ENCODE data around the gene TPM2. TPM values are rescaled to one million over a fixed set of nuclear protein-coding genes. Genes with fewer than 3 reads are reported as not detected.

Gene TPM2
- total and polyA plus RNA-seq, 10 of the 15 experiments (the other 5 are each of a cell fraction or from before 2014, with no cell fraction given), result 0.11 to 9.3 (median 1.1) TPM

GRCh38 chr9:35685506-35685905 lies 4.2 kb downstream of the TPM2 start:
- WGBS (ENCODE audit: insufficient coverage, insufficient replicate concordance, low lambda C conversion rate, missing lambda C conversion rate), result 45% methylated on average over 12 of the region's 13 CpGs
- Histone ChIP-seq H3K4me2 (ENCODE audit: control insufficient read depth, insufficient read depth) (no peak overlapping the region), H4K20me1 (ENCODE audit: control insufficient read depth, insufficient read depth) (no peaks in the 10 kb centered on the region), H3K9me3 (replicated peaks; ENCODE audit: control insufficient read depth, insufficient read depth, low read length) (no peaks in the 10 kb centered on the region), H3K4me1 (ENCODE audit: control insufficient read depth, insufficient read depth, low read length) (peaks cover 2% of the 10 kb centered on the region), H3K27me3 (replicated peaks in 1 of 2; ENCODE audit: control insufficient read depth in 2 of 2, insufficient read depth in 2 of 2, low read length in 1 of 2) (no peaks in the 10 kb centered on the region; a peak in 1 of 4 replicates), H3K36me3 (ENCODE audit: control insufficient read depth in 2 of 2, insufficient read depth in 2 of 2, low read length in 1 of 2) (no peaks in the 10 kb centered on the region), H2AFZ (ENCODE audit: control insufficient read depth, low read depth, low read length) (no peak overlapping the region), H3K9ac (ENCODE audit: control insufficient read depth, insufficient read depth, low read length) (no peak overlapping the region), H3K4me3 (no peak overlapping the region), H3K27ac (ENCODE audit: control insufficient read depth, insufficient read depth) (no peak overlapping the region), H3K79me2 (ENCODE audit: control insufficient read depth, insufficient read depth, low read length) (no peaks in the 10 kb centered on the region; the same call in 1 of the 2 replicates)
- no TSS peak for BruUV-seq (replicated peaks)
- TF ChIP-seq MYC (IDR thresholded peaks at IDR 0.05; ENCODE audit: insufficient read depth, insufficient read length, insufficient replicate concordance, low read length, severe bottlenecking) (no peak), YBX1 (IDR thresholded peaks at IDR 0.05) (no peak), USF1 (IDR thresholded peaks at IDR 0.05; ENCODE audit: borderline replicate concordance, extremely low read length, insufficient read depth, low read depth, low read length) (no peak), MEF2B (IDR thresholded peaks at IDR 0.05; ENCODE audit: partially characterized antibody, poor library complexity, severe bottlenecking) (no peak), HCFC1 (IDR thresholded peaks at IDR 0.05; ENCODE audit: low read length) (no peak), PAX5 (IDR thresholded peaks at IDR 0.05; ENCODE audit: borderline replicate concordance, low read depth, low read length) (no peak), DPF2 (IDR thresholded peaks at IDR 0.05) (no peak), NR2F1 (conservative IDR thresholded peaks at IDR 0.05) (no peak), TAF1 (IDR thresholded peaks at IDR 0.05; ENCODE audit: borderline replicate concordance, low read depth, low read length) (no peak), NFIC (IDR thresholded peaks at IDR 0.05; ENCODE audit: low read depth, low read length) (no peak)
- TF ChIP-seq, protein P1, sequence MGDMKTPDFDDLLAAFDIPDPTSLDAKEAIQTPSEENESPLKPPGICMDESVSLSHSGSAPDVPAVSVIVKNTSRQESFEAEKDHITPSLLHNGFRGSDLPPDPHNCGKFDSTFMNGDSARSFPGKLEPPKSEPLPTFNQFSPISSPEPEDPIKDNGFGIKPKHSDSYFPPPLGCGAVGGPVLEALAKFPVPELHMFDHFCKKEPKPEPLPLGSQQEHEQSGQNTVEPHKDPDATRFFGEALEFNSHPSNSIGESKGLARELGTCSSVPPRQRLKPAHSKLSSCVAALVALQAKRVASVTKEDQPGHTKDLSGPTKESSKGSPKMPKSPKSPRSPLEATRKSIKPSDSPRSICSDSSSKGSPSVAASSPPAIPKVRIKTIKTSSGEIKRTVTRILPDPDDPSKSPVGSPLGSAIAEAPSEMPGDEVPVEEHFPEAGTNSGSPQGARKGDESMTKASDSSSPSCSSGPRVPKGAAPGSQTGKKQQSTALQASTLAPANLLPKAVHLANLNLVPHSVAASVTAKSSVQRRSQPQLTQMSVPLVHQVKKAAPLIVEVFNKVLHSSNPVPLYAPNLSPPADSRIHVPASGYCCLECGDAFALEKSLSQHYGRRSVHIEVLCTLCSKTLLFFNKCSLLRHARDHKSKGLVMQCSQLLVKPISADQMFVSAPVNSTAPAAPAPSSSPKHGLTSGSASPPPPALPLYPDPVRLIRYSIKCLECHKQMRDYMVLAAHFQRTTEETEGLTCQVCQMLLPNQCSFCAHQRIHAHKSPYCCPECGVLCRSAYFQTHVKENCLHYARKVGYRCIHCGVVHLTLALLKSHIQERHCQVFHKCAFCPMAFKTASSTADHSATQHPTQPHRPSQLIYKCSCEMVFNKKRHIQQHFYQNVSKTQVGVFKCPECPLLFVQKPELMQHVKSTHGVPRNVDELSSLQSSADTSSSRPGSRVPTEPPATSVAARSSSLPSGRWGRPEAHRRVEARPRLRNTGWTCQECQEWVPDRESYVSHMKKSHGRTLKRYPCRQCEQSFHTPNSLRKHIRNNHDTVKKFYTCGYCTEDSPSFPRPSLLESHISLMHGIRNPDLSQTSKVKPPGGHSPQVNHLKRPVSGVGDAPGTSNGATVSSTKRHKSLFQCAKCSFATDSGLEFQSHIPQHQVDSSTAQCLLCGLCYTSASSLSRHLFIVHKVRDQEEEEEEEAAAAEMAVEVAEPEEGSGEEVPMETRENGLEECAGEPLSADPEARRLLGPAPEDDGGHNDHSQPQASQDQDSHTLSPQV (IDR thresholded peaks at IDR 0.05), result no peak
- TF ChIP-seq, protein P2, sequence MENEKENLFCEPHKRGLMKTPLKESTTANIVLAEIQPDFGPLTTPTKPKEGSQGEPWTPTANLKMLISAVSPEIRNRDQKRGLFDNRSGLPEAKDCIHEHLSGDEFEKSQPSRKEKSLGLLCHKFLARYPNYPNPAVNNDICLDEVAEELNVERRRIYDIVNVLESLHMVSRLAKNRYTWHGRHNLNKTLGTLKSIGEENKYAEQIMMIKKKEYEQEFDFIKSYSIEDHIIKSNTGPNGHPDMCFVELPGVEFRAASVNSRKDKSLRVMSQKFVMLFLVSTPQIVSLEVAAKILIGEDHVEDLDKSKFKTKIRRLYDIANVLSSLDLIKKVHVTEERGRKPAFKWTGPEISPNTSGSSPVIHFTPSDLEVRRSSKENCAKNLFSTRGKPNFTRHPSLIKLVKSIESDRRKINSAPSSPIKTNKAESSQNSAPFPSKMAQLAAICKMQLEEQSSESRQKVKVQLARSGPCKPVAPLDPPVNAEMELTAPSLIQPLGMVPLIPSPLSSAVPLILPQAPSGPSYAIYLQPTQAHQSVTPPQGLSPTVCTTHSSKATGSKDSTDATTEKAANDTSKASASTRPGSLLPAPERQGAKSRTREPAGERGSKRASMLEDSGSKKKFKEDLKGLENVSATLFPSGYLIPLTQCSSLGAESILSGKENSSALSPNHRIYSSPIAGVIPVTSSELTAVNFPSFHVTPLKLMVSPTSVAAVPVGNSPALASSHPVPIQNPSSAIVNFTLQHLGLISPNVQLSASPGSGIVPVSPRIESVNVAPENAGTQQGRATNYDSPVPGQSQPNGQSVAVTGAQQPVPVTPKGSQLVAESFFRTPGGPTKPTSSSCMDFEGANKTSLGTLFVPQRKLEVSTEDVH (IDR thresholded peaks at IDR 0.05; ENCODE audit: low read depth, partially characterized antibody), result no peak
- FAIRE-seq (no peak), ATAC-seq (no peak), DNase-seq (ENCODE audit: low read depth, low spot score) (no peak)
- intact Hi-C loops (cut with micrococcal nuclease; ENCODE audit: unreplicated experiment) (no loop called here), in situ Hi-C loops (cut with MboI) (no loop called here)
- CTCF ChIA-PET, result interaction anchor here (5.0 kb wide), 1 partner anchor 10 kb away, joined by 39 read pairs; no protein-coding TSS in a partner anchor
- POLR2A ChIA-PET, result interaction anchor here (2.7 kb wide), 1 partner anchor 11 kb away, joined by 8 read pairs; no protein-coding TSS in a partner anchor
- RAD21 ChIA-PET (ENCODE audit: unreplicated experiment), result no interaction called here
- SMC1A ChIA-PET (ENCODE audit: uncharacterized antibody, unreplicated experiment), result interaction anchor here (1.1 to 1.2 kb wide), 2 partner anchors 9 to 24 kb away, joined by 3 to 5 read pairs; no protein-coding TSS in a partner anchor
